HG03108 (cell line): ENCODE data around the gene MAMDC2.

Source experiments
- ATAC-seq: cut with Tn5 transposase; IDR thresholded peaks from one replicate; pipeline ENCODE4 v1.9.1; 2021; ENCODE audit warnings: moderate library complexity; ENCODE audit not compliant: unreplicated experiment

Gene MAMDC2

GRCh38 chr9:70043689-70044489, at the start of gene MAMDC2:
Gene MAMDC2, plus strand, starts transcription at chr9:70043848. Its CDS starts 350 bp downstream, at chr9:70044198.
- no peak for ATAC-seq

GRCh38 chr9:69995846-69996245, 47.8 kb upstream of the MAMDC2 start:
- no peak for ATAC-seq

GRCh38 chr9:69996967-69997366, 46.7 kb upstream of the MAMDC2 start:
- ATAC-seq, result no peak

- ATAC-seq, result no peak
These were observed 46.1 kb upstream of the MAMDC2 start for GRCh38 chr9:69997524-69997923.

GRCh38 chr9:69999315-69999714, 44.3 kb upstream of the MAMDC2 start:
- ATAC-seq, result no peak

- no peak for ATAC-seq
These were observed 43.2 kb upstream of the MAMDC2 start for GRCh38 chr9:70000469-70000868.

GRCh38 chr9:70003901-70004714, 39.5 kb upstream of the MAMDC2 start:
- ATAC-seq, result no peak

- no peak for ATAC-seq
These were observed 37.3 kb upstream of the MAMDC2 start for GRCh38 chr9:70006306-70006705.

- ATAC-seq, result no peak
These were observed 35.8 kb upstream of the MAMDC2 start for GRCh38 chr9:70007831-70008230.

GRCh38 chr9:70010015-70010414, 33.6 kb upstream of the MAMDC2 start:
- no peak for ATAC-seq

- ATAC-seq, result no peak
These were observed 32.3 kb upstream of the MAMDC2 start for GRCh38 chr9:70011366-70011765.

- ATAC-seq, result no peak
These were observed 31.1 kb upstream of the MAMDC2 start for GRCh38 chr9:70012569-70012968.

- no peak for ATAC-seq
These were observed 30.0 kb upstream of the MAMDC2 start for GRCh38 chr9:70013598-70014196.

GRCh38 chr9:70015099-70015498, 28.5 kb upstream of the MAMDC2 start:
- ATAC-seq, result no peak

GRCh38 chr9:70020217-70020616, 23.4 kb upstream of the MAMDC2 start:
- no peak for ATAC-seq

- ATAC-seq, result no peak
These were observed 22.6 kb upstream of the MAMDC2 start for GRCh38 chr9:70020991-70021571.

GRCh38 chr9:70028287-70028686, 15.4 kb upstream of the MAMDC2 start:
- ATAC-seq, result no peak

- no peak for ATAC-seq
These were observed 13.5 kb upstream of the MAMDC2 start for GRCh38 chr9:70030156-70030555.

GRCh38 chr9:70031141-70031545, 12.5 kb upstream of the MAMDC2 start:
- ATAC-seq, result no peak

GRCh38 chr9:70034271-70034711, 9.4 kb upstream of the MAMDC2 start:
- no peak for ATAC-seq

- no peak for ATAC-seq
These were observed 8.0 kb upstream of the MAMDC2 start for GRCh38 chr9:70035691-70036090.
